Heart right ventricle (tissue), 16 donors: ENCODE measurements around the gene SPATA3. TPM values are rescaled to one million over a fixed set of nuclear protein-coding genes. Genes with fewer than 3 reads are reported as not detected.
"Not testable (repeated sequence)": the region's sequence is repeated elsewhere in the genome, so short reads cannot be mapped to it uniquely, and the experiment has no call there.

Experiments
- ATAC-seq, 8 donors: fragments of 200-7000 bp; cut with Tn5 transposase; one replicate each; pipeline ENCODE4 v1.9.1; 2020; ENCODE audit warnings: mild to moderate bottlenecking in 8 of 8, moderate library complexity in 8 of 8, moderate number of reproducible peaks in 1 of 8
- DNase-seq, 2 donors: peaks; one replicate each; pipeline ENCODE4 v3.0.0-alpha.2; 2020
- H3K27ac ChIP-seq, 10 donors: fragments of 200-600 bp; sonication (generic) in 2 of 10; one replicate each; pipeline versions ENCODE4 v1.5.0 to v1.8.0; 2020 to 2022; ENCODE audit warnings: mild to moderate bottlenecking in 3 of 10
- H3K27me3 ChIP-seq, 7 donors: fragments of 200-600 bp; one replicate each; pipeline ENCODE4 v1.8.0; 2021 to 2022; ENCODE audit warnings: mild to moderate bottlenecking in 2 of 7
- H3K36me3 ChIP-seq, 9 donors: fragments of 200-600 bp; sonication (generic) in 1 of 9; one replicate each; pipeline versions ENCODE4 v1.5.0 to v1.8.0; 2020 to 2022; ENCODE audit warnings: mild to moderate bottlenecking in 2 of 9
- H3K4me1 ChIP-seq, 9 donors: fragments of 200-600 bp; sonication (generic) in 1 of 9; one replicate each; pipeline versions ENCODE4 v1.5.0 to v1.8.0; 2020 to 2022; ENCODE audit warnings: mild to moderate bottlenecking in 4 of 9
- H3K4me3 ChIP-seq, 10 donors: fragments of 200-600 bp; sonication (generic) in 2 of 10; one replicate each; pipeline versions ENCODE4 v1.5.0 to v1.8.0; 2020 to 2022; ENCODE audit warnings: mild to moderate bottlenecking in 7 of 10, moderate library complexity in 2 of 10
- H3K9me3 ChIP-seq, 11 donors: fragments of 200-600 bp in 10 of 11; sonication (generic) in 2 of 11; one replicate each; pipeline versions ENCODE4 v1.5.0 to v1.8.0; 2013 to 2022; ENCODE audit warnings: mild to moderate bottlenecking in 2 of 11, control low read depth in 1 of 11, moderate library complexity in 1 of 11
- CTCF ChIP-seq, 9 donors: fragments of 200-600 bp; sonication (generic) in 2 of 9; IDR thresholded peaks; one replicate each; pipeline versions ENCODE4 v1.5.0 to v1.8.0; 2021 to 2022; ENCODE audit warnings: antibody characterized with exemption in 9 of 9, mild to moderate bottlenecking in 5 of 9, moderate library complexity in 1 of 9
- WGBS, 2 donors: extraction: QIAGEN DNeasy Blood & Tissue Kit; methylation state at CpG; one replicate each; pipeline ENCODE4 v1.1.7; 2013; ENCODE audit warnings: inconsistent platforms in 1 of 2; 5-methylcytosine and 5-hydroxymethylcytosine counted together
- intact Hi-C, 10 donors: fragments of 100-400 bp; cut with DNase I; formaldehyde crosslinking; loops; one replicate each; pipeline versions ENCODE4 v1.11.1 to v1.14.2; 2022
- polyA plus RNA-seq, 2 donors: library from polyadenylated mRNA; stranded (reverse); fragments of 200-250 nt; gene quantifications; one replicate each; pipeline ENCODE4 v1.2.3, GENCODE V29; 2013
- total RNA-seq, 10 donors: library from RNA; stranded (reverse); fragmentation: NEBNext Ultra II Directional in 3 of 10; extraction: Animal tissue kit (Norgen Biotek cat#: 25700) in 3 of 10; gene quantifications; one replicate each; pipeline versions ENCODE4 v1.2.1 to v1.2.4, GENCODE V29; 2021 to 2023
- donor health status: Arrhythmogenic right ventricular cardiomyopathy.
- donor health status: ischemic (EF 13 %, LVEDD 7.1; RV severe dilation, severe dysfunction).
- donor health status: healthy with polysubstance abuse.
- donor health status: DM: no; HTN: yes; CAD: no.
- donor health status: DM: no; HTN: no; CAD: no.
- donor health status: ischemic (EF 25% LVEDD 6.9; RV normal size, moderate dysfunction).
- donor health status: ischemic (EF 25% LVEDD 5.7; RV mildly dilated, moderate dysfunction).
- donor health status: healthy.
- donor health status: DM: yes; HTN: yes; CAD: no.
- donor health status: Ischemic cardiomyopathy.
- donor health status: ischemic (EF 35%, LVEDD 5.7; RV mildly dilated, moderate dysfunction).
- donor health status: nonischemic (EF 11% LVEDD 7.7; RV severe dilation, severe dysfunction).
- donor health status: DM: yes; HTN: yes; CAD: no.
- donor health status: PGD.
- donor health status: ischemic (EF 29% LVEDD 5.4; RV normal size, mild dysfunction).
- donor health status: nonischemic (EF 23%, LVEDD 6.1; RV moderate dilation, normal function).

The SPATA3 gene
- total and polyA plus RNA-seq, 12 donors: not detected

DNA sequence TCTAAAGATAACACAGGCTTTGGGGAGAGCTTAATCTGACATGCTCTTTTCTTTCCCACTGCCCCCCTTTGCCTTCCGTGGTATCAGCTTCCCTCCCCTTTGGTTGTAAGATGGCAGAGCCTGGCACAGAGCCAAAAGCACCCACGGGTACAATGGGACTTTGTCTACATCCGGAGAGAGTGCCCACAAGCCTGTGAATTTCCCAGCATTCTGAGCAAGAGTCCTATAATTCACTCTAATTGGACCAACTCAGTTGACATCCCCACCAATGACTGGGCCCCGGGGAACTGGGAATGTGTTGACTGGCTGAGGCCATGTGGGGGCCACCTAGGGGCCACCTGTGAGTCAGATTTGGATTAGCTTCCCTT is 21.3 kb downstream of the SPATA3 start:
- Histone ChIP-seq H3K36me3 (no peaks in the 10 kb centered on the region), H3K4me1 (no peaks in the 10 kb centered on the region), H3K9me3 (no peaks in the 10 kb centered on the region), H3K27me3 (peaks cover 0 to 49% (median 9%) of the 10 kb centered on the region in 7 donors), H3K4me3 (no peak overlapping the region), H3K27ac (no peak overlapping the region)
- no peak for TF ChIP-seq CTCF (IDR thresholded peaks at IDR 0.05)
- intact Hi-C loops: no loop called here
- WGBS, 2 donors: 46 to 53% methylated on average over 4 of the region's 4 CpGs
- ATAC-seq (no peak), DNase-seq (no peak)

- H3K4me3 ChIP-seq: no peak overlapping the region
- 84 to 89% methylated on average over 3 of the region's 3 CpGs for WGBS, 2 donors
- peaks cover 0 to 41% (median 7%) of the 10 kb centered on the region in 7 donors for H3K27me3 ChIP-seq
- no peaks in the 10 kb centered on the region for H3K4me1 ChIP-seq
- H3K9me3 ChIP-seq: no peaks in the 10 kb centered on the region
- H3K36me3 ChIP-seq: no peaks in the 10 kb centered on the region
- intact Hi-C loops: no loop called here
- TF ChIP-seq CTCF (IDR thresholded peaks at IDR 0.05): no peak
- H3K27ac ChIP-seq: no peak overlapping the region
- no peak for DNase-seq
- no peak for ATAC-seq
These were observed 22.3 kb downstream of the SPATA3 start for GRCh38 chr2:231018184-231018583.

DNA sequence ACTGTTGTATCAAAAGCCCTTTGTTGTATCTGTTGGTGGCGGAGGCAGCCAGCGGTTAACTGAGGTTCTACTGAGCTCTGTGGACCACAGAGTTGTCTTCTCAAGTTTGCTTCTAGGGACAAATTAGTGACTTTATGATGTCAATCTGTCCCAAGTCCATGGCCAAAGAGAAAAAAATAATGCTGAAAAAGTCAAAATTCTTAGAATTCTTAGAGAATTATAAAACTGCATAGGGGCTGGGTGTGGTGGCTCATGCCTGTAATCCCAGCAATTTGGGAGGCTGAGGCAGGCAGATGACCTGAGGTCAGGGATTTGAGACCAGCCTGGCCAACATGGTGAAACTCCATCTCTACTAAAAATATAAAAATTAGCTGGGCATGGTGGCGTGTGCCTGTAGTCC is 29.1 kb downstream of the SPATA3 start:
- H3K4me3 ChIP-seq, H3K4me1 ChIP-seq, intact Hi-C loops, H3K27ac ChIP-seq, H3K36me3 ChIP-seq, ATAC-seq, DNase-seq, H3K9me3 ChIP-seq: not testable (repeated sequence)
- peaks cover 0 to 14% (median 5%) of the 10 kb centered on the region in 7 donors for H3K27me3 ChIP-seq
- WGBS, 2 donors: 90 to 91% methylated on average over 3 of the region's 3 CpGs

- H3K4me3 ChIP-seq: no peak overlapping the region
- no peak overlapping the region for H3K27ac ChIP-seq
- DNase-seq: no peak
- H3K36me3 ChIP-seq: no peaks in the 10 kb centered on the region
- H3K9me3 ChIP-seq: no peaks in the 10 kb centered on the region
- H3K4me1 ChIP-seq: no peaks in the 10 kb centered on the region
- intact Hi-C loops: no loop called here
- TF ChIP-seq CTCF (IDR thresholded peaks at IDR 0.05): no peak
- H3K27me3 ChIP-seq: peaks cover 0 to 41% (median 22%) of the 10 kb centered on the region in 7 donors
- no peak for ATAC-seq
These were observed 33.0 kb downstream of the SPATA3 start for GRCh38 chr2:231028889-231029288.

GRCh38 chr2:231029563-231029962 is 33.6 kb downstream of the SPATA3 start:
- no peaks in the 10 kb centered on the region for H3K36me3 ChIP-seq
- no peaks in the 10 kb centered on the region for H3K9me3 ChIP-seq
- H3K4me1 ChIP-seq: no peaks in the 10 kb centered on the region
- no peak overlapping the region for H3K4me3 ChIP-seq
- peaks cover 0 to 48% (median 24%) of the 10 kb centered on the region in 7 donors for H3K27me3 ChIP-seq
- intact Hi-C loops: no loop called here
- no peak for TF ChIP-seq CTCF (IDR thresholded peaks at IDR 0.05)
- DNase-seq: no peak
- H3K27ac ChIP-seq: no peak overlapping the region
- ATAC-seq: no peak
- WGBS, 2 donors: 80 to 81% methylated on average over 9 of the region's 9 CpGs
